GM12874 (cell line): ENCODE measurements around the gene ZNF30.

ENCODE experiments used
- CTCF ChIP-seq: IDR thresholded peaks from 2 replicates; pipeline ENCODE4 v1.5.1; 2011; ENCODE audit warnings: low read depth, mild to moderate bottlenecking, control low read depth, low read length, moderate library complexity; ENCODE audit not compliant: insufficient read depth

The ZNF30 gene

GRCh38 chr19:34972163-34972705, 45.5 kb downstream of the ZNF30 start:
- no peak for TF ChIP-seq CTCF

GRCh38 chr19:34974646-34975045, 47.9 kb downstream of the ZNF30 start:
- TF ChIP-seq CTCF = no peak

GRCh38 chr19:34975056-34975455, 48.4 kb downstream of the ZNF30 start:
- TF ChIP-seq CTCF = no peak

- TF ChIP-seq CTCF = no peak
Measured at GRCh38 chr19:34976611-34977010, 49.9 kb downstream of the ZNF30 start.

GRCh38 chr19:34979819-34980640, 53.3 kb downstream of the ZNF30 start:
- no peak for TF ChIP-seq CTCF

GRCh38 chr19:34982275-34982674, 55.6 kb downstream of the ZNF30 start:
- TF ChIP-seq CTCF = no peak

- no peak for TF ChIP-seq CTCF
Measured at GRCh38 chr19:34983786-34984185, 57.1 kb downstream of the ZNF30 start.
